NCI-H1105 treated with DMSO at 0.1 percent for 48 hours (cell line): ENCODE measurements around the gene WDR70.

Source experiments
- DNase-seq: peaks from one replicate; lab custom pipeline; 2025; lab: John Stamatoyannopoulos, UW

WDR70 gene

DNA sequence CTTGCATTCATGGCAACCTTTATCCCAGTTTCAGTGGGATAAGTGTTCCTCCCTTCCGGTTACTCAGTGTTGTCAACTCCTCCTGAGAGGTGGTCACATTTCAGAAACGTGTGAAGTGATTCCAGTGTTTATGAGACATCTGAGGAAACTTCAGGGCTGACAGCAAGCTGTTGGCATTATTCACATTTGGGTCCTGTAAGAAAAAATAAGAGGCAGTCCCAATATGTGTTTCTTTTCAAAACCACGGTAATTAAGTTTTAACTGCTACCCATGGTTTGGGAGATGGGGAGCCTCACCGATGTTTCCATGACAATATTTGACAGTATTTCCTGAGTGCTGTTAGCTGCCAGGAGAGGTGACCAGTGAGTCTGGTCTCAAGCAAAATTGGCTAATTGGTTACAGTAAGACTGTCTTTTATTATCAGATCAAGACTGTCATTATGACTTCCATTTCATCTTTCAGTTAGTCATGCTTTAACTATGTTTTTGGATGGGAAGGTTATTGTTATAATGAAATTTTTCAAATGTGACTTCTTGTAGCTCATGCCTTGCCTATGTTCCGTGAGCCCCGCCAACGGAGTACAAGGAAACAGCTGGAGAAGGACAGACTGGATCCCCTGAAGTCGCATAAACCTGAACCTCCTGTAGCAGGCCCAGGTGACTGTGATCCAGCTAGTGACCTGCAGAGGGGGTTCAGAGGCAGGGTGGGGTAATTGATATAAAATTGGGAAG is 345.4 kb downstream of the WDR70 start:
- DNase-seq = no peak

DNA sequence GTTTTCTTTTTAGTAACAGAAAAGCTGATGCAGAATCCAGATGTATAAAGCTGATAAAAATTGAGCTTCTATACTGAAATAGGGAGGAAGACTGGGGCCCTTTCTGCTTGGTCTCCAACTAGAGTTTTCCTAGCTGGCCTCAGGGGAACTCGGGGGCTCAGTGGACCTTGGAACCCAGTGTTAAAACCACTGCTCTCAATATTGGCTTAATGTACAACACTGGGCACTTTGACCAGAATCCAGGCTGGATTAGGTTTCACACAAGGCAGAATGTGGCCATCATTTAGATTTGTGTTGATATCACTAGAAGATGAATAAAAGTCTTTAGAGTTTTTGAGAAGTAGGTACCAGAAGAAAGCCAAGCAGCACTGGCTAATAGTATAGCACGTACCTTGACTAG is 346.1 kb downstream of the WDR70 start:
- DNase-seq = no peak

DNA sequence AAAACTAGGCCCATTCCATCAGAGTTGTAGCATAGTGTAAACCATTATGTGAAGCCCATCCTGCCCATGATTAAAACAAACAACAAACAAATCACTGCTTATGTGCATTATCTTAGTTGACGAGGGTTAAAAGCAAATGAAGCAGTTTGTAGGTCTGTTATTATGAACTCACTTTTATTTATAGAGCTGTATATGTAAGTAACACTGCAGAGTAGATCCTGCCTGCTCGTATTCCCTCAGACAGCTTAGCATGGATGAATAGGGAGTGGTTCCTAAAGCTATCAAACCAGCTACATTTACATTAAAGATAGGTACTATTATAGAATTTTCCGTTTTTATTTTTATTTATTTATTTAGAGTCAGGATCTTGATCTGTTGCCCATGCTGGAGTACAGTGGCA is 348.1 kb downstream of the WDR70 start:
- no peak for DNase-seq

DNA sequence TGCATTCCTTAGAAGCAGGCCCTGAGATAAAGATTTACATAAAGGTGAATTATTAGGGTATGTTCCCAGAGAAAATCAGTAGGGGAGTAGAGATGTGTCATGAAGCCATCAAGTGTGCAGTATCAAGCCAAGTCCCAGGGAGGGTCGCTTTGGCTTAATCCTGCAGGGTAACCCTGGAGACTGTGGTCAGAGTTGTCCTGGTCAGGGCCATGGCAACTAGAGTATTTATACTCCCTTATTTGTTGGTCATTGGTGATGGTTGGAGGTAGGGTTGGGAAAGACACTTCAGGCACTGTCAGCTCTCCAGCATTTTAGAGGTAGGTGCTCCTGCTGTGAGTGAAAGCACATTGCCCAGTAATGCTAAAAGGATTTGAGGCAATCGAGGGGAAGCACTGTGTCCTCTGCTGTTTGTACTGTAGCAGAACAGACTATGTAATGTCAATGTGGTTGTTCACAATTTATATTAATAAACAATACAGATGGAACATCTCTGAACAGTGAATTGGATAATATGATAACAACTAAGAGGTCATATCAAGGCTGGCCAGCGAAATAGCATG is 351.9 kb downstream of the WDR70 start:
- DNase-seq = no peak

DNA sequence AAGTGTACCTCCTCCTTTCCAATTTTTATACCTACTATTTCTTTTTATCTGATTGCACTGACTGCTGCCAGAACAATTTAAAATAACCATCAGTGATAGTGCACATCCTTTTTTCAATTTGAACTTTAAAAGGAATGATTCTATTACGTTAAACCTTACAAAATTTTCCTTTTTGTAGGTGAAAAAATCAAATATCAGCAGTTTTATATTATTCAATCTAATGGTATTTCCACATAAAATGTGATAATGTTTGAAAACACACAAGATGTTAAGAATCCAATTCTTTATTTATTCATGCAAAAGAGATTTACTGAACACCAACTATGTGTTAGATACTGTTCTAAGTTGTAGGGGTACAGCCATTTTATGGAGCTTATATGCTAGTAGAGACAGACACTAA is 355.0 kb downstream of the WDR70 start:
- DNase-seq = no peak

DNA sequence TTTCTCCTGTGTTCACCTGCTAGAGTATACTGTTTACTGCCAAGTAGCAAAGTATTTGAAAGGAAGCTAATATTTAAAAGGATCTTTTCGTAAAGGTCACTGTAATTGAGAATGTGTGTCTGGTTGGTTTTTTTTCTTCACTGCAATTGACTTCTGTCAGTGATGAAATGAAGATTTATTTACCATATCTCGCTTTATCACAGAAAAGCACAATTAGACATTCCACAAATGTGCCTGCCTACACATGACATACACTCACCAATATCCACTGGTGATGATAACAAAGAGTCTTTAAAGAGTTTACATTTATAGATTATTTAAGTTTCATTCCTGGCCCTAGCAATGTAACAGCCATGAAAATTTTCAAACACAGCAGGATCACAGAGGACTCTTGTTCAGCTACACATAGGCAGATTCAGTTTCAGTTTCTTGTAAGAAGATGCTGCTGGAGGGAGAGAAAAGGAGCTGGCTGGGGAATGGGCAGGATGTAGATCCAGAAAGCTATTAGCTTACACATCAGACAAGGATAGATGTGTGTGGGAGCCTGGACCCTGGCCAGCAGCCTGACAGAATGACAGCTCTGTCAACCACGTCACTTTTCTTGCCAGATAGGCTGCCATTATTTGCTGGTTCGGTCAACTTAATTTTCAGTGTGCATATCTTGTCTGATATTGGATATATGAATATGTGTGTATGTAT is 356.7 kb downstream of the WDR70 start:
- peak; percentile 18 for DNase-seq

DNA sequence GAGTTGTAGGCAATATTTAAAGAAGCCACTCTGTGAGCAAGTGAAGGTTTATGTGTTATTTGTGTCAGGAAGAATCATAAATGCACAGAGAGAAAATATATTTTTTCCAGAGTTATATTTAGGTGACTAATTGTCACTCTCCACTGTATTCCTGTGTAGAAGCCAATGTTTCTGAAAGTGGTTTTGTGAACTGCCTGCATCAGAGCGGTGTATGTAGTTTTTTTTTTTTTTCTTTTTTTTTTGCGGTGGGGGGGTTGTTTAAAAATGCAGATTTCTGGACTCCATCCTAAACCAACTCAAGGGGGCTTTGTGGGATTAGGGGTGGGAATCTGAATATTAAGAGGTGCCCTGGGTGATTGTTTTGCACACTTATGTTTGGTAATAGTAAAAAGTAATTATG is 357.3 kb downstream of the WDR70 start:
- no peak for DNase-seq

DNA sequence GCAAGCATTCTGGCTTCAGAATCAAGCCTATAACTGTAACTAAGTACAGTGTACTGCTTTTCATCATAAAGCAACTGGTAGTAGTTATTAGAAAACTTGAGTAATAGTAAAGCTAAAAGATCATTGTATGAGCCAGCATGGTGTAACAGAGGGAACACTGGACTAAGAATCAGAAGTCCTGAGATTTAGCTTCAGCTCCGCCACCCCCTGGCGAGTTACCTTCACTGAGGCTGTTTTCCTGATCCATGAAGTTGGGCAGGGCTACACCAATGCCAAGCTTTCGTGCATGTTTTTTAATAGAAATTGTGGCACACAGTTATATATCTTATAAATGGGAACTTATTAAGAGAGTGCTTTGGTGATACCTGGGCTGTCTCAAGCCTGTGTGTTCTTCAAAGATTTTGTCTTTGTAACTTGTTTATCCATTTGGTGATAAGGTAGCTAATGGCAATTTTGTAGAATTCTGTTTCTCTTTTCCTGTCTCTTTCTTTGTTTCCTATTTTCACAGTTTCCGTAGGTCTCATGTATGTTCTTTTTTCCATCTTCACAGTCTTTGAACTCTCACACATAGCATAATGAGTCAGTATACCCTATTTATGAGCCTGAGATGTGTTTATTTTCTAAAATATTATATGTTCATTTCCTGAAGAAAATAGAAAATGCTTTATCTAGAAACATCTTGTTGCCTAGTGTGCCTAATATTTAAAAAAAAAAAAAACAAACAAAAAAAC is 358.4 kb downstream of the WDR70 start:
- DNase-seq = no peak

DNA sequence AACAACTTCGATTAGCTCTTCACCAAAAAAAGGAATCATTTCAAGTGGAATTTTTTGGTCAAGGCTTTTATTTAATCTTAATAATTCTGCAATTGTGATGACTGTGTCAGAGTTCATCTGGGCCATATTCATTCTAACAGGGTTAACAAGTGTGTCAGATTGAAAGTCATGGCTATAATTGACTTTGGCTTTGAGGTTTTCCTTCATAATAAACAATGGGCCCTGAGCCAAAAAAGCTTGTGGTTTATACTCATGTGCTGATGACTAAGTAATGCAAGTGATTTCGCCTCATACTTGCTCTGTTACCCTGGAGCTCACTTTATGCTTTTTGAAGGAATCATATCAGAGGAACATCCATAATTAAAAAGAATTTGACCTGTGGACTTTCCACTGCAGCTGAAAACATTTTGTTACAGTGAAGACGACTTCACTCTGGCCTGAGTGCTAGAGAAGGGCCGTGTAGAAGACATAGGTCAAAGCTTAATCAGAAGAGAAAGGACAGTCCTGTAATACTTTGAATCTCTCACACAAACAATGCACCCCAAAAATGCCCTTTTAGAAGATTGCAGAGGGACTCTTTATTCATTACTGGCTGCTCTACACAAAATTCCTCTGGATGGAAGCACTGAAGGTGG is 359.1 kb downstream of the WDR70 start:
- DNase-seq = peak; percentile 61

DNA sequence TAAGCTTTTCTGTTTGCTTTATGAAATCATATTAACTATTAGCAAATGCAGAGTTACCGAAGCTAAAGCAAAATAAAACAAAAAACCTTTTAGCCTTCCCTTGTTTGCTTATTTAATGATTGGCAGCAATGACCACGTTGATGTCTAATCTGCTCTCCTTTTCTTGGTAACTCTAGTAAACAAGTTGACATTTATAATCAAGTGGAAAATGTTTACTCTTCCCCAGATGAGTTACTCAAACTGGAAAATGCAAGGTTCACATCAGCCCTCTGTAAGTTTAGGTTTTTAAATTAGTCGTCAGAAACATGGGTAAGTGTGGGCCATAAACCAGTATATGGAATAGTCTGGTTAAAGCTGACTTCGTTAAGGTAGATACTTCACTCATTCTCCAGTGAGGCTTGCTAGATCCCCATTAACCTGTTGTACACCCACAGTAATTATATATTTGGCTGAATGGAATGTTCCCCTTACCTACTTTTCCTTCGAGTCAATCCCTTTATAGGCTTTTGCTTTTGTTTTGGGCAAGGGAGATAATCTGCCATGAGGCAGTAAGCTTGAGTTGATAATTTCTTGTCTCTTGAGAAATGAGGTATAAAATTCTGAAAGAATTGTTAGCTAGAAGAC is 359.9 kb downstream of the WDR70 start:
- DNase-seq = no peak

DNA sequence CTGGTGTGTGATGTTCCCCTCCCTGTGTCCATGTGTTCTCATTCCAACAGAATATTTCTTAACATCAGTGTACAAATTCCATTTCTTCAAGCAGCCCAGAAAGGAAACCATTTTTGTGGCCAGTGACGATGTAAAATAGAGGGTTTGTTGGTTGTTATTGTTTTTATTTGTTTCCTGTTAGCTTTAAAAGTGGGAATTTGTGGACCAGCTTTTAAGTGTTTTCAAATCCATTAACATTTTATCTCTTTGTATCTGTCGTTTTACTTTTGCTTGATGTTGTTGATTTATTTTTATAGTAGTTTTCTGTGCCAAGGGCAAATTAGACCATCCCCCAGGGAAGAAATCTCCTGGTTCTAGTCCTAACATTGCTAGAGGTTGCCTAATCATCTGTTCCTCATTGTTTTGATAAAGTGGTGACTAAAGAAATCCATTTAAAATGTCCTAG is 360.7 kb downstream of the WDR70 start:
- DNase-seq = no peak

DNA sequence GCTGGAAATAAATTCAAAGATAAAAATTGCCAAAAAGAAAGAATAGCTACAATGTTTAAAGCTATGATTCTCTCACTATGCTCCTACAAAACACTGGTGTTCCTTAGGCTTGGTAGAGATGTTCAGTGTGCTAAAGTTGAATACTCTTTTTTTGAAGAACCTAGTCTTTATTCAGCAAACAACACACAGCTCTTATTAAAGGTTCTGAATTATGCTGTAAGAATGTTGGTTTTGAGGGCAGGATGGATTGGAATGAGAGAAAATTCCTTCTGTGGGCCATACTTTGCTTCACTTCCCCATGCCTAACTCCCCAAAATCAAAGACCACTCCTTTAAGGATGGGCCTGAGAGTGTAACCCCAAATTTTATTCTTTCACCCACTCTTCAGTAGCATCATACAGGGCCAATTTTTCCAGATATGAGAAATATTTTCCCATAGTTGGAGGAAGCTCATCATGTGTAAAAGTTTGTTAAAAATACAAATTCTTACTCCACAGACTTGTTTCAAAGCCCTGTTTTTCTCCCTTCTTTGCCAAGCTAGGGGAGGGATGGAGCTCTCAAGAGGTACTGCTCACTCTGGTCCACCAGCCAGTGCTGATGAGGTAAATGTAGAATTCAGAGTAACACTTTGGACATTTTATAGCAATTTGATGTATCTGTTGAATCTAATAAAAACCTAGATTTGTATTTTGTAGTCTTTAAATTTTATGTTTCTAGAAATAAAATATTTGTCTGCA is 361.4 kb downstream of the WDR70 start:
- no peak for DNase-seq

DNA sequence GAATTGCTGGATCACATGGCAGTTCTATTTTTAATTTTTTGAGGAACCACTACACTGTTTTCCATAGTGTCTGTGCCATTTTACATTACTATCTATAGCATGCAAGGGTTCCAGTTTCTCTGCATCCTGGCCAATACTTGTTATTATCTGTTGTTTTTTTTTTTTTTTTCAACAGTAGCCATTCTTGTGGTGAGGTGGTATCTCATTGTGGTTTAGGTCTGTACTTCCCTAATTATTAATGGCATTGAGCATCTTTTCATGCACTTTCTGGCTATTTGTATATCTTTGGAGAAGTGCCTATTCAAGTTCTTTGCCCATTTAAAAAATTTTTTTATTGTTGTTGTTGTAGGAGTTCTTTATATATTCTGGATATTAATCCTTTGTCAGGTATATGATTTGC is 363.0 kb downstream of the WDR70 start:
- no peak for DNase-seq

DNA sequence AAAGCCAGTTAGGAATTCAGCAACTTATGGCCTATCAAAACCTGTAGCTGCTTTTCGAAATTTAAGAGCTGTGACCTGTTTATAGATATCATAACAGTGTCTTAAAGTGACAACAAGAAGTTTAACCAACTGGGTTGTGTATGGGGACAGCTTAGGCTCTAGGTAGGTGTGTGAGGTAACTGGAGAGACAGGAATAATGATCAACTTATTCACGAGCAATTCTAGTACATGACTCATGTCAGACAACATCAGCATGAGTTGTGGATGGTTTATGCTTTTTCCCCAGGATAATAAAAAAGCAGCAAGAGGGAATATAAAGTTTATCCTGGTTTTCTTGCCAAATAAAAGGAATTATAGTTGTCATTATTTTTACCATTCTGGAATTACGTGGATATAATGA is 372.1 kb downstream of the WDR70 start:
- no peak for DNase-seq

DNA sequence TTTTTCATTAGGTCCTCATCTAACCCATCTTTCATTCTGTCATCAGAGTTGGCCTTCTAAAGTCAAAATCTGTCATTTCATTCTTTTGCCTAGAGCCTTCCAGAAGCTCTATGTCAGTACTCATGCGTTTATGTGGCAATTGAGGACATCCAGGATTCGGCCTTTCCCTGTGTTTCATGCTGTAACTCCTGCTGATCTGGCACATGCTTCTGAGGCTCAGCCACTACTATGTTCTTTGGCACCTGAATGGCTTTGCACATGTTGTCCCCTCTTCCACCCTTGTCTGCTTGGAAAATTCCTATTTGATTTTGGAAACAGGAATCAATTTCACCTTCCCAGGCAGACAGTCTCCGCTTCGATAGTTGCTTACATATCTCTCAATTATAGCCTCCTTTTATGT is 375.9 kb downstream of the WDR70 start:
- no peak for DNase-seq

DNA sequence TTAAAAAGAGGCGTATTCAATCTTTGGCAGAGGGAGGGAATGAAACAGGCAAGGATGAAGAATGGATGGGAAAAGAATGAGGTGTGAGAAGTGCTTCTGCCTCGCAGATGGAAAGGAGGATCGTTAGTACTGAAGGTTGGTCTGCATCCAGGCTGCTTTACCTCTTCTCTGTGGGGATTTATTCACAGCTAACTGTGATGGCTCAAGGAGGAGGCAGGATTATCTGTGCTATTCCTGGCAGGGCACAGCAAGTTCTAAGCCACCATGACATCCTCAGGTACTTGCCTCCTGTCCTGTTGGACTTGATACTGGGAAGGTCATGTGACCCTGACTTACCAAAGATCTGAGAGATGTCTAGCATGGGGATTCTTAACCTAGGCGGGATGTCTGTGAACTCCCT is 376.5 kb downstream of the WDR70 start:
- no peak for DNase-seq

DNA sequence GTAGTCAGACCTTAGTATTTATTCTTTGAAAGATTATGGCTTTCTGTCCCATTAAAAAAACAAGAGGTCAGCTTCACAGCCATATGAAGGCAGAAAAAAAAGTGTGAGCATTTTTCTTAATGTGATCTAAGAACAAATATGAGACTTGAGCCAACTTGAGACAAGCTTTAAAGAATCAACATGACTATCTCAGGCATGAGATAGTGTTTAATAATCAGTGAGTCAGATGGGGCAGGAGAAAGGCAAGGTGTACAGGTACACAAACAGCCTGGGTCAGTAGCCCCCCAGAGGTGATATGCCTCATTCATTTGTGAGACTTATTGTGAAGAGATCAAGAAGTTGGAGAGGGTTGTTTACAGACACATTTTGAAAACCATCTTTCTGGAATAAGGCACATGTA is 377.1 kb downstream of the WDR70 start:
- DNase-seq = no peak

DNA sequence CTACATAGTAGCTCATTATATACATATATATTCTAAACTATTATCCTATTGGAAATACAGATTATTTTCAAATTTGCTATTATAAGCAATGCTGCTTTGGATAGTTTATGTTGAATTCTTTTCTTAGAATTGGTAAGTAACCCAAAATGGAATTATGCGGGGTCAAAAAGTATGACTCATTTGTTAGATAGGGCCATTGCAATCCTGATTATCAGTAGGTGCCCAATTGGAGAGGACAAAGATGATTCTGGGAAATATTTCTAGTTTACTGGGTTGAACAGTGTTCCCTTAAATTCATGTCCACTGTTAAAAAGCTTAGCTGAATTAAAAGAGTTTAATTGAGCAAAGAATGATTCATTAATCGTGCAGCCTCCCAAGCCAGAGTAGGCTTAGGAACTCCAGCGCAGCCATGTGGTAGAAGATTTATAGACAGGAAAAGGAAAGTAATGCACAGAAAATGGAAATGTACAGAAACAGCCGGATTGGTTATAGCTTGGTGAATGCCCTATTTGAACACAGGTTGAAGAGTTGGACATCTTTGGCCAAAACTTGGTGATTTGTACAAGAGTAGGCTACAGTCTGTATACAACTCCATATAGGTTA is 379.0 kb downstream of the WDR70 start:
- DNase-seq = no peak

DNA sequence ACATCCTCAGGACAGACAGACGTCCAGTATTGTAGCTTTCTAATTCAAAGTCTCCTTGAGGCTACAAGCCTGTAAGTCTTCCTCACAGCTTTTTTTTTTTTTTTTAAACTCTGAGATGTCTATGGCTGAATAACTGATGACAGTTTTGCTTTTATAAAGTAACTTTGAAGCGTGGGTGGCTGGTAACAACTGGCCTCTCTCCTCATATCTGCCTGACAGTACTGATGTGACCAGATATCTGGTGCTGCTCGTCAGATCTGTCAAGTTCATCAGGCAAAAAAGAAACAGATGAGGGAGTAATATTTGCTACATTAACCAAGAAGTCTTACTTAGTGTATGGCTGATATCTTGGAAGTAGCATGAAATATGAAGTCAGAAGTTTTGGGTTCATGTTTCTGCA is 388.1 kb downstream of the WDR70 start:
- no peak for DNase-seq

DNA sequence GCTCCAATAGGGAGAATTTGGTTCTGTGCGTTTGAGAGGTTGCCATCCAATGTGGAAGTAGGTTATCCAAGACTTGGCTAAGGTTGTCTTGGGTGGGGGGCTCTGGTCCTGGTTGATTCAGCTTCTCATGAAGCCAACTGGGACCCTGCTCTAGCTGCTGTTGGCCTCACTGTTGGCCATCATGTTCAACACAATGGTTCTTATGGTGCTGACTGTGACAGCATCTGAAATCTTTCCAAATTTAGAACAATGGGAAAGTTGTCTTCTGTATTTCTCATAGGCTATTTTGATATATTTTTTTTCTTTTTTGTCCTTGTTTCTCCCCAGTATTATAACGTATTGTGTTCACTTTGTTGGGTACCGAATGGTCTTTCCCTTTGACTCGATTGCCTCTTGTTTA is 388.8 kb downstream of the WDR70 start:
- no peak for DNase-seq

DNA sequence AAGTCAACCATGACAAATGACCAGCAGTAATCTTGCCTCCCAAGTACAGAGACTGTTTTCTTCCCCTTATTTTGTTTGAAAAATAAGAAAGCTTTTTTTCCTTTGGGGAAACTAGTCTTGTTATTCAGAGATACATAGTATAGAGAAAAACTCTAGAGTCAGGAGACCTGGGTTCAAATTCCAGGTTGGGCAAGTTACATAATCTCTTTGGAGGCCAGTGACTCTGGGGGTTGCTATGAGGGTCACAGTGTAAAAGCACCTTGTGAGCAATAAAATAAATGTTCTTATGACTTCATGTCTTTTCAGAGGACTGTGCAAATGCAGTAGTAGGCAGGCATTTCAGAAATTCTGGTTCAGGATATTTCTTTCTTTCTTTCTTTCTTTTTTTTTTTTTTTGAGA is 389.3 kb downstream of the WDR70 start:
- no peak for DNase-seq
